T-helper 1 cell treated with Interleukin-12 subunit alpha and Interleukin-12 subunit beta and Interleukin-4 antibody, amounts not matched to agents 30 μg/mL and 1 μg/mL, for 36 hours (primary cell): ENCODE results near the gene FGD5.

Source experiments
- H3K27ac Mint-ChIP-seq: one replicate; pipeline ENCODE4 v1.8.0; 2021; ENCODE audit warnings: mild to moderate bottlenecking, mixed read lengths
- H3K27me3 Mint-ChIP-seq: one replicate; pipeline ENCODE4 v1.8.0; 2021; ENCODE audit warnings: low read depth, mixed read lengths
- H3K36me3 Mint-ChIP-seq: one replicate; pipeline ENCODE4 v1.8.0; 2021; ENCODE audit warnings: low read depth, mixed read lengths
- H3K4me1 Mint-ChIP-seq: one replicate; pipeline ENCODE4 v1.8.0; 2021; ENCODE audit warnings: low read depth, mixed read lengths
- H3K4me3 Mint-ChIP-seq: one replicate; pipeline ENCODE4 v1.8.0; 2021; ENCODE audit warnings: mild to moderate bottlenecking, moderate library complexity, mixed read lengths
- H3K9me3 Mint-ChIP-seq: one replicate; pipeline ENCODE4 v1.8.0; 2021; ENCODE audit warnings: mixed read lengths

FGD5 gene, protein sequence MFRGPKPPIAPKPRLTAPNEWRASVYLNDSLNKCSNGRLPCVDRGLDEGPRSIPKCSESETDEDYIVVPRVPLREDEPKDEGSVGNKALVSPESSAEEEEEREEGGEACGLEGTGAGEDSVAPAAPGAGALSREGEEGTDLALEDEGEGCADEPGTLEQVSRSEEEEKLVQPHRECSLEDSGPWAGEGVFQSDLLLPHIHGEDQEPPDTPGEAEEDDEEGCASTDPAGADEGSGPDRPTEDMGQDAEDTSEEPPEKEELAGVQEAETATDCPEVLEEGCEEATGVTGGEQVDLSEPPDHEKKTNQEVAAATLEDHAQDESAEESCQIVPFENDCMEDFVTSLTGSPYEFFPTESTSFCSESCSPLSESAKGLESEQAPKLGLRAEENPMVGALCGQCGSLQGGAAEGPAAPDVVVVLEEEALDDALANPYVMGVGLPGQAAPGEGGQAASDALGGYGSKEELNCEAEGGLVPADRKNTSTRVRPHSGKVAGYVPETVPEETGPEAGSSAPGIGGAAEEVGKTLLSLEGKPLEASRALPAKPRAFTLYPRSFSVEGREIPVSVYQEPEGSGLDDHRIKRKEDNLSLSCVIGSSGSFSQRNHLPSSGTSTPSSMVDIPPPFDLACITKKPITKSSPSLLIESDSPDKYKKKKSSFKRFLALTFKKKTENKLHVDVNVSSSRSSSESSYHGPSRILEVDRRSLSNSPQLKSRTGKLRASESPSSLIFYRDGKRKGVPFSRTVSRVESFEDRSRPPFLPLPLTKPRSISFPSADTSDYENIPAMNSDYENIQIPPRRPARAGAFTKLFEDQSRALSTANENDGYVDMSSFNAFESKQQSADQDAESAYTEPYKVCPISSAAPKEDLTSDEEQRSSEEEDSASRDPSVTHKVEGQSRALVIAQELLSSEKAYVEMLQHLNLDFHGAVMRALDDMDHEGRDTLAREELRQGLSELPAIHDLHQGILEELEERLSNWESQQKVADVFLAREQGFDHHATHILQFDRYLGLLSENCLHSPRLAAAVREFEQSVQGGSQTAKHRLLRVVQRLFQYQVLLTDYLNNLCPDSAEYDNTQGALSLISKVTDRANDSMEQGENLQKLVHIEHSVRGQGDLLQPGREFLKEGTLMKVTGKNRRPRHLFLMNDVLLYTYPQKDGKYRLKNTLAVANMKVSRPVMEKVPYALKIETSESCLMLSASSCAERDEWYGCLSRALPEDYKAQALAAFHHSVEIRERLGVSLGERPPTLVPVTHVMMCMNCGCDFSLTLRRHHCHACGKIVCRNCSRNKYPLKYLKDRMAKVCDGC (N-terminal part only)

DNA sequence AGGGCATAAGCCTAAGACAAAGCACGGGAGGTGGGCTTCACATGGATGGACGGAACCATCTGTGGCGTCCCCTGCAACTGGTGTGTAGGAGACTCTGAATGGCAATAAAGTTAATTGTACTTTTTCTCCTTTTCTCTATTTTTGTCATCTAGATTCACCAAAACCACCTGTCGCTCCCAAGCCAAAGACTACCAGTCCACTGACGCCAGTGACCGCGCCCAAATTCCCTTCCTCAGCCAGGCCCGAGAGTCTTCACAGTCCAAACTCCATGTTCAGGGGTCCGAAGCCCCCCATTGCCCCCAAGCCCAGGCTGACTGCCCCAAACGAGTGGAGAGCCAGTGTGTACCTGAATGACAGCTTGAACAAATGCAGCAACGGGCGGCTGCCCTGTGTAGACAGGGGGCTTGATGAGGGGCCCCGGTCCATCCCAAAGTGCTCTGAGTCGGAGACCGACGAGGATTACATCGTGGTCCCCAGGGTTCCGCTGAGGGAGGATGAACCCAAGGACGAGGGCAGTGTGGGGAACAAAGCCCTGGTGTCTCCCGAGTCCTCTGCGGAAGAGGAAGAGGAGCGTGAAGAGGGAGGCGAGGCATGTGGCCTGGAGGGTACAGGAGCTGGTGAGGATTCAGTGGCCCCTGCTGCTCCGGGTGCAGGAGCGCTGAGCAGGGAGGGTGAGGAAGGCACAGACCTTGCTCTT, at the start of gene FGD5:
Gene FGD5, plus strand, starts transcription at position 159 of the 697 bp plus-strand sequence. Its CDS starts 110 bp downstream, at position 269.
- Mint-ChIP-seq H3K4me3 (no peak within 1 kb of the TSS), H3K4me1 (no peaks in the 10 kb centered on the region), H3K27me3 (peaks cover 20% of the 10 kb centered on the region)

DNA sequence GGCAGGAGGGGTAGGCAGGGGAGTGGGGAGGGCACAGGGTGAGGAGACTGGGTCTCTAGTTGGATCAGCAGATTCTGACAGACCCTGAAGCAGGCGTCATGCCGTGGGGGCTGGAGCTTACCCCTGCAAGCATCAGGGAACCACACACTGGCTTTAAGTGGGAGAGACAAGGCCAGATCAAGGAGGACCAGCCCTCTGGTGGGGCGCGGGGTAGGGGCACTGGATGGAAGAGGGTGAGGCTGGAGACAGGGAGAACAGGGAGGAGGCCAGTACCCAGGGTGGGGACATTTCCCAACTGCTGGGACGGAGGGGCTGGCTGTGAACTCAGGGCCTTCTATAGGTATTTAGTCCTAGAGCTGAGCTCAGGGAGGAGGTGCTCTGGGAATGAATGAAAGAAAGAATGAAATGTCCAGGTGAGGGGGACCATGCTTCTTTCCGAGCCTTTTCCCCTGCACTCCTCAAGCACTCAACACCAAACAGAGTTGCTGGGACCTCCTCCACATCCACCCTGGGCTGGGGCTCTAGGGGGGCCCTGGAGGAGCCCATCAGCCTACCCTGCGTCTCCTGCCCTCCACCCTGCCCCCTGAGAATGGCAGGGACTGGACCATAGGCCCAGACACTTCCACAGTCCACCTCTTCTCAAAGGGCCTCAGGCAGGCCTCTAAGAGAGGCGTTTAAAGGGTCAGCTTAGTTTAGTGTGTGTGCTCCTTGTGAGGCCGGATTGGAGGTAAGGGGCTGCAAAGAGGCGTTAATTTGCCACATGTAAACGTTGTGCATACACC, 49.0 kb upstream of the FGD5 start:
- no peak overlapping the region for H3K27ac Mint-ChIP-seq

More for the DNA sequence above, at the start of gene FGD5:
- Mint-ChIP-seq H3K27ac (no peak within 1 kb of the TSS), H3K9me3 (no peaks in the 10 kb centered on the region), H3K36me3 (no peaks in the 10 kb centered on the region)

DNA sequence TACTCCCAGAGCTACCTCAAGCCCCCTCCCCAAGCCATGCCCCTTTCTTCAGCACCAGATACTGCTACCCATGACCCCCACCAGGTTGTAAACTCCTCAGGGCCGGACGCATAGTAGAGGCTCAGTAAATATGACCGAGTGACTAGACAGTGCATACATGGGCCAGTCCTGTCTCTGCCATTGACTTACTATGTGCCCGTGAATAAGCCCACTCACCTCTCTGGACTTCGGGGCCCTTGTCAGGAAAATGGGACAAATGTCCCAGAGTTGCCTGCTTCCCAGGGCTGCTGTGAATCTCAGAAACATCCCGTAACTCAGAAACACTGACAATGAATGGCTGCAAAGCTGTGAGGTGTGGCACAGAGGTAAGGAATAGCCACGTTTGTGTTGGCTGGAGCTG, 48.2 kb upstream of the FGD5 start:
- Mint-ChIP-seq H3K4me3 (no peak overlapping the region), H3K4me1 (no peaks in the 10 kb centered on the region), H3K9me3 (no peaks in the 10 kb centered on the region), H3K27ac (no peak overlapping the region), H3K36me3 (no peaks in the 10 kb centered on the region), H3K27me3 (no peaks in the 10 kb centered on the region)

More for the DNA sequence above, 49.0 kb upstream of the FGD5 start:
- no peaks in the 10 kb centered on the region for H3K9me3 Mint-ChIP-seq
- H3K4me3 Mint-ChIP-seq, result no peak overlapping the region
- H3K36me3 Mint-ChIP-seq, result no peaks in the 10 kb centered on the region
- no peaks in the 10 kb centered on the region for H3K27me3 Mint-ChIP-seq
- no peaks in the 10 kb centered on the region for H3K4me1 Mint-ChIP-seq

DNA sequence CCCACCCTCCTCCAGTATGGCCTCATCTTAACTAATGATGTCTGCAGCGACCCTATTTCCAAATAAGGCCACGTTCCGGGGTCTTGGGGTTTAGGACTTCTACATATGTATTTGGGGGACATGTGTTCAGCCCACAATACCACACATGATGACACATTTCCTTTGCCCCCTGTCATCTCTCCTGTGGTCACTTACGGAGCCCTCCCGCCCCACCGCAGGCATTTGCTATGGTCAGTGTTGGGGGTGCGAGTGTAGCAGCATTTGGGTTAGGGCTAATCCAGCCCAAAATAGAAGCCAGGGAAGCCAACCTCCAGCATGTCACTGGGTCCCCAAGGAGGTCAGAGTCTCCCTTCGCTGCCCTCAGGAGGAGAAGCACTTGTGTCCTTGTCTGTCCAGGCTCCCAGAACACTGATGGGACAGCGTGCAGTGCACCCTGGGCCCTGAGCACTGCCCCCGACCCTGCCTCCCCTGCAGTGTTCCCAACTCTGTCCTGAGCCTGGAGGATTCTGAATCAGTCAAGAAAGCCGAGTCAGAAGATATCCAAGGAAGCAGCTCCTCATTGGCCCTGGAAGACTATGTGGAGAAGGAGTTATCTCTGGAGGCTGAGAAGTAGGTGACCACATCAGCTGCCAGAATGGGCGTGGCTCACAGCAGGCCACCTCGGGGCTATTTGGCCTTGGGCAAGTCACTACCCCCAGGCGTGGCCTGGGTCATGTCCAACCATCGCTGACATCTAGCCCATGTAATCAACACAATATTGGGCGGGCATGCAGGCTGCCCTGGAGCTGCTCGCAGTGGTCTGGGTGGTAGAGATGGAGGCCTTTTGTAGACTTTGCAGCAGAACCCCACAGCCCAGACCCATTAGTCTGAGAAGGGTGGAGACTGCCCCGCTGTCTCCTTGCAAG, 46.9 kb upstream of the FGD5 start:
- H3K27me3 Mint-ChIP-seq, result no peaks in the 10 kb centered on the region

DNA sequence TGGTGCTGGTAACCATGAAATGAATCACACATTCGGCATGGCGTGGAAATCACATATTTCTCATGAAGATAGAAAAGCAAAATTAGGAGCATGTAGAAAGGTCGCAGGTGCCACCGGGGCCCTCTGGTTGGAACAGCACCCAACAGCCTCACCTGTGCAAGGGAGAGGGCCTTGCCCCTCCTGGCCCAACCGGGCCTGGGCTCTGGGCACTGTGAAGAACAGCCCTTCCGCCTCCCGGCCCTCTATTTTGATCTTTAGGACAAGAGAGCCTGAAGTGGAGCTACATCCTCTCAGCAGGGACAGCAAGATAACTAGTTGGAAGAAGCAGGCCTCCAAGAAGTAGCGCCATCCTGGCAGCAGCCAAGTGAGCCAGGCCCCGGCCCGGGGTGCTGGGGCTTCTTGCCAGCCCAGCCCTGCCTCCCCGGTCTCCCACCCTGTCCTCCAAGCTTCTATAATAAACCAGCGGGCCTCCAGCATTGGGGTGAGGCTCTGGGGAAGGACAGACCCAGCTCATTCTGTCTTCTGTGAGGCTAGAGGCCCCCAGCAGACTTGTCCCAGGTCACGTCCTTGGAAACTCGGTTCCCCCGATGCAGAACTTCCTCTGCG, 46.1 kb upstream of the FGD5 start:
- Mint-ChIP-seq H3K9me3 (no peaks in the 10 kb centered on the region), H3K4me1 (no peaks in the 10 kb centered on the region), H3K27ac (no peak overlapping the region), H3K36me3 (no peaks in the 10 kb centered on the region), H3K4me3 (no peak overlapping the region), H3K27me3 (no peaks in the 10 kb centered on the region)

More for the DNA sequence above, 46.9 kb upstream of the FGD5 start:
- Mint-ChIP-seq H3K4me3 (no peak overlapping the region), H3K9me3 (no peaks in the 10 kb centered on the region), H3K4me1 (no peaks in the 10 kb centered on the region), H3K27ac (no peak overlapping the region), H3K36me3 (no peaks in the 10 kb centered on the region)

DNA sequence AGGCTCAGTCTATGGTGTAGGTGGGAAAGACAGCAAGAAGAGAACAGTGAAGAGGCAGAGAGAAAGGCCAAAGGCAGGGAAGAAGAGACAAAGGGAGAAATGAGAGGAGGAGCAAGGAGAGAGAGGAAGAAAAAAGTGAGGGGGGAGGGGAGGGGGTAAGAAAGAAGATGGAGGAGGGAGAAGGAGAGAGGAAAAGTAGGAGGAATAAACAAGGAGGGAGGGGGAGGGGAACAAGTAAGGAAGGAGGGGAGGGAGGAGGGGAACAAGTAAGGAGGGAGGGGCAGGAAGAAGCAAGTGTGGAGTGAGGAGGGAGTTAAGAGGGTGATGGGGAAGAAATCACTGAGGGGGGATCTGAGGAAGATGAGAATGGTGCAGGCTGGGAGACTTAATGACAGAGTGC, 45.5 kb upstream of the FGD5 start:
- Mint-ChIP-seq H3K27me3 (no peaks in the 10 kb centered on the region), H3K36me3 (no peaks in the 10 kb centered on the region), H3K9me3 (no peaks in the 10 kb centered on the region), H3K4me3 (no peak overlapping the region), H3K4me1 (no peaks in the 10 kb centered on the region), H3K27ac (no peak overlapping the region)

DNA sequence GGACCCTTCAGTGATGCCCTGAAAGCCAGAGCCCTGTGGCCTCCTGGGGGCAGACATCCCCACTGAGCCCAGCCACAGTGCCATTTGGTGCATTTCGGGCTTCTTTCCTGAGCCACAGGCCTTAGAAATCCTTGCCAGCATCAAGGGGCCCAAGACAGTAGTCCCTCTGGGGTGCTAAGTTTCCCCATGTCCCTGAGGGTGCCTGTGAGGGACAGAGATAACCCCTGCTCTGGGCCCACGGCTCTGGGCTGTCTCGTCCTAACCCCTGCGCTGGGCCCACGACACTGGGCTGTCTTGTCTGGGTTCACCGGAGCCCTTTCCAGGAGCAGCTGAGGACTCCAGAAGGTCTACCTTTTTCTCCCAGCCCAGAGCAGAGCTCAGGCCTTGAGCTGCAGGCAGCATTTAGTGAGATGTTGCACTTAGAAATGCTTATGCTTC, 45.1 kb upstream of the FGD5 start:
- Mint-ChIP-seq H3K4me1 (no peaks in the 10 kb centered on the region), H3K27ac (no peak overlapping the region), H3K4me3 (no peak overlapping the region), H3K9me3 (peaks cover 2% of the 10 kb centered on the region), H3K27me3 (no peaks in the 10 kb centered on the region), H3K36me3 (no peaks in the 10 kb centered on the region)

DNA sequence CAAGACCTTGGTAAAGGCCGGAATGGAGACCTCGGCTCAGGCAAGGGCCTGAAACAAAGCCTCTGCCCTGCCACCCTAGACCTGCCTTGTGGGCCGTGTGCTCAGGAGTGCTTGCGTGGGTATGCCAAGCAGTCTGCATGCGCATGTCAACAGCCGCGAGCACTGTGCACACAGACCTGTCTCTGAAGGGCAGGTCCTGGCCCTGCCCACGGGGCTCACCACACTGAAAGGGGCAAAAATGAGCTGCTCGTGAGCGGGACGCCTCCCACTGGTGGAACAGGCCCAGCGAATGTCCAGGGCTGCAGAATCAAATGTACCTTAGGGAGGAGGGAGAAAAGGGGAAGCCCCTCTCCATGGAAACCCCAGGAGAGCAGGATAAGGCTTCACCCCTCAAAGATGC, 44.3 kb upstream of the FGD5 start:
- H3K27me3 Mint-ChIP-seq, result peaks cover 3% of the 10 kb centered on the region
- H3K4me1 Mint-ChIP-seq, result no peaks in the 10 kb centered on the region

DNA sequence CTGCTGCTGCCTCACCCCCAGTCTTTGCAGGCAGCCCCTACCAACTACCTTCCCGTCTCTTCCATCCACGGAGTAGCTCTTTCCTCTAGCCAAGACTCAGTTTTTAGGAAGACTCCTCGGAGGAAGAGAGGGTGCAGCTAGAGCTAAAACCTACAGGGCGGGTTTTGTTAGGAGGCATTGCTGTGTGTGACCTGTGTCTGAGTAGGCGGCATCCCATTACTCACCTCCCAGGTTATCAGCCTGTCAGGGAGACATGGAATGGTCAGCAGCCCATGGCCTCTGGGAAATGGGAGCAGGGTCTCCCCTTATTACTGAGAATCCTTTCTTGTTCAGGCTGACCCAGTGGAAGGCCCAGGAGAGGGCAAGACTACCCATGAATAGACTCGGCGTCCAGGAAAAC, 43.8 kb upstream of the FGD5 start:
- Mint-ChIP-seq H3K27ac (no peak overlapping the region), H3K36me3 (no peaks in the 10 kb centered on the region), H3K4me3 (no peak overlapping the region), H3K9me3 (peaks cover 6% of the 10 kb centered on the region), H3K27me3 (peaks cover 7% of the 10 kb centered on the region), H3K4me1 (no peaks in the 10 kb centered on the region)

More for the DNA sequence above, 44.3 kb upstream of the FGD5 start:
- H3K36me3 Mint-ChIP-seq, result no peaks in the 10 kb centered on the region
- H3K9me3 Mint-ChIP-seq, result peaks cover 6% of the 10 kb centered on the region
- H3K27ac Mint-ChIP-seq, result no peak overlapping the region
- H3K4me3 Mint-ChIP-seq, result no peak overlapping the region

DNA sequence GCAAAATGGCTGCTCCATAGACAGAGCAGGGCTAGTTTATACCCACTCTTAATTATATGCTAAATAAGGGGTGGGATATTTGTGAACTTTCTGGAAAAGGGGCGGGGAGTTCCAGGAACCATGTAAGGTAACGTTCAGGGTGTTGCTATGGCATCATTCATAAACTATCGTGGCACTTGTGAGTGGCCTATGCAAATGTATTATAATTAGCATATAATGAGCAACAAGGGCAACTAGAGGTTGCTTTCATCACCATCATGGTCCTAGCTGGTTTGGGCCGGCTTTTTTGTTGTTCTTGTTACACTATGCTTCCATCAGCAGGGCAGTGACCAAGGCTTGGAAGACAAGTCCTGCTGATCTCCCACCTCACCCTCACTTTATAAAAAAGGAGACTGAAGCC, 43.2 kb upstream of the FGD5 start:
- Mint-ChIP-seq H3K4me3 (no peak overlapping the region), H3K27ac (no peak overlapping the region), H3K36me3 (no peaks in the 10 kb centered on the region), H3K9me3 (peaks cover 6% of the 10 kb centered on the region), H3K4me1 (no peaks in the 10 kb centered on the region), H3K27me3 (peaks cover 7% of the 10 kb centered on the region)

DNA sequence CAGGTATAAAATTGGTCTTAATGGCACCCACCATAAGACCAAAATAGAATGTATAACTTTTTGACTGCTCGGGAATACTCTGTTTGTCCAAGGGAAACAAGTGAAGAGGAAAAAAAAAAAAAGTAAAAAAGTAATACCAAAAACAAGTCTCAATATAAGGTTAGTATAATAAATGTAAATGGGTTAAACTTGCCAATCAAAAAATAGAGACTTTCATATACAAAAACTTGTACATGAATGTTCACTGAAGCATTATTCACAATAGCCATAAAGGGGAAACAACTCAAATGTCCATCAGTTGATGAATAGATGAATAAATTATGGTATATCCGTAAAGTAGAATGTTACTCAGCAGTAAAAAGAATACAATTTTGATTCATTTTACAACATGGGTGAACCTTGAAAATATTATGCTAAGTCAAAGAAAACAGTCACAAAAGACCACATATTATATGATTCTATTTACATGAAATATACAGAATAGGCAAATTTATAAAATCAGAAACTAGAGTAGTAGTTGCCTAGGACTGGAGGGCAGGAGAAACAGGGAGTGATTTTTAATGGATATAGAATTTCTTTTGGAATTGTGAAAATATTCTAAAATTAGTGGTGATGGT, 39.6 kb upstream of the FGD5 start:
- Mint-ChIP-seq H3K4me3 (no peak overlapping the region), H3K27ac (no peak overlapping the region), H3K27me3 (peaks cover 12% of the 10 kb centered on the region)

More for the DNA sequence above, 39.6 kb upstream of the FGD5 start:
- Mint-ChIP-seq H3K9me3 (peaks cover 6% of the 10 kb centered on the region), H3K4me1 (no peaks in the 10 kb centered on the region), H3K36me3 (no peaks in the 10 kb centered on the region)
